ENCODE results near the gene NR5A2. TPM values are rescaled to one million over a fixed set of nuclear protein-coding genes. Genes with fewer than 3 reads are reported as not detected.

Gene NR5A2
- total RNA-seq, 1 experiment from 2014 or later, result 4.7 TPM

DNA sequence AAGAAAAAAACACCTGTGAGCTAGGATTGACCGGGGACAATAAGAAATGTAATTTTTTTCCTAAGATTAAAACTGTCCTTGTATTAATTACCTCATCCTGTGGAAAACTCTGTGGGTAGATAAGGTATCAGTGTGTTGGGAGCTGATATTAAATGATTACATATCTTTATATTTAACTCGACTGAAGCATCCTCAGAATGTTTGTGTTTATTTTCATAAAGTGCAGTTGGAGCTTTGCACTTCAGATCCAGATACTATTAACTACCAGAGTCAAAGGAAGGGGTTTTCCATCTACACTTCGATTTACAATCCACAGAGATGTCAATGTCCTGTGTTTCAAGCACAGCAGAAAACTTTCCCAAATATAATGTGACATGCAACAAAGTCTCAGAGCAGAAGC is 164.5 kb downstream of the NR5A2 start:
- WGBS (ENCODE audit: extremely low coverage, insufficient read length, low lambda C conversion rate), result no CpG with 5 or more reads among the region's 3 CpGs
- no peaks in the 10 kb centered on the region for H3K27me3 Mint-ChIP-seq (ENCODE audit: low read depth)
- Histone ChIP-seq H4K91ac (ENCODE audit: insufficient read length, low read depth, low read length) (no peak overlapping the region), H3K4me1 (ENCODE audit: insufficient read depth, low read length) (no peaks in the 10 kb centered on the region), H3K79me2 (ENCODE audit: insufficient read depth, low read length) (no peaks in the 10 kb centered on the region), H3T11ph (ENCODE audit: low read length) (no peak overlapping the region), H3K56ac (ENCODE audit: insufficient read length, low read depth, low read length) (no peak overlapping the region), H3K18ac (ENCODE audit: insufficient read length, low read depth, low read length) (no peak overlapping the region), H3K4me2 (ENCODE audit: insufficient read depth, insufficient read length, low read length) (no peak overlapping the region), H2BK20ac (ENCODE audit: low read depth, low read length, poor library complexity, severe bottlenecking) (no peak overlapping the region), H4K8ac (replicated peaks; ENCODE audit: insufficient read length, low read depth, low read length) (no peak overlapping the region), H4K20me1 (ENCODE audit: control insufficient read depth, insufficient read depth, insufficient read length) (no peaks in the 10 kb centered on the region), H3K4ac (ENCODE audit: low read depth, low read length) (no peak overlapping the region), H3K27ac (ENCODE audit: insufficient read length, low read depth, low read length) (no peak overlapping the region), H2BK15ac (ENCODE audit: low read depth, low read length) (no peak overlapping the region), H2AFZ (ENCODE audit: low read length) (no peak overlapping the region), H2AK5ac (ENCODE audit: insufficient read length, low read length) (no peak overlapping the region), H4K5ac (ENCODE audit: insufficient read length, low read depth, low read length) (no peak overlapping the region), H3K27me3 (ENCODE audit: insufficient read depth, low read length) (no peaks in the 10 kb centered on the region), H3K9me3 (ENCODE audit: control insufficient read depth, low read depth, low read length) (no peaks in the 10 kb centered on the region), H2BK5ac (ENCODE audit: insufficient read length, low read length) (no peak overlapping the region), H2BK12ac (ENCODE audit: insufficient read length, low read depth, low read length) (no peak overlapping the region), H3K79me1 (ENCODE audit: insufficient read depth, low read depth, low read length, poor library complexity, severe bottlenecking) (no peaks in the 10 kb centered on the region), H2BK120ac (ENCODE audit: low read depth, low read length, poor library complexity, severe bottlenecking) (no peak overlapping the region), H3K23ac (ENCODE audit: insufficient read length, low read depth, low read length) (no peak overlapping the region), H3K23me2 (ENCODE audit: insufficient read length, low read depth, low read length, poor library complexity, severe bottlenecking) (no peaks in the 10 kb centered on the region), H3K9ac (ENCODE audit: extremely low read depth, insufficient read length, low read length) (no peak overlapping the region), H3K14ac (ENCODE audit: insufficient read depth, low read length) (no peak overlapping the region)
- H3K36me3 Mint-ChIP-seq (ENCODE audit: insufficient read depth in 1 of 3, low read depth in 3 of 3), result peaks cover 0 to 4% (median 2%) of the 10 kb centered on the region in 3 experiments; a peak in 2 of 7 replicates
- no peaks in the 10 kb centered on the region for H3K4me1 Mint-ChIP-seq
- TF ChIP-seq, protein P1, sequence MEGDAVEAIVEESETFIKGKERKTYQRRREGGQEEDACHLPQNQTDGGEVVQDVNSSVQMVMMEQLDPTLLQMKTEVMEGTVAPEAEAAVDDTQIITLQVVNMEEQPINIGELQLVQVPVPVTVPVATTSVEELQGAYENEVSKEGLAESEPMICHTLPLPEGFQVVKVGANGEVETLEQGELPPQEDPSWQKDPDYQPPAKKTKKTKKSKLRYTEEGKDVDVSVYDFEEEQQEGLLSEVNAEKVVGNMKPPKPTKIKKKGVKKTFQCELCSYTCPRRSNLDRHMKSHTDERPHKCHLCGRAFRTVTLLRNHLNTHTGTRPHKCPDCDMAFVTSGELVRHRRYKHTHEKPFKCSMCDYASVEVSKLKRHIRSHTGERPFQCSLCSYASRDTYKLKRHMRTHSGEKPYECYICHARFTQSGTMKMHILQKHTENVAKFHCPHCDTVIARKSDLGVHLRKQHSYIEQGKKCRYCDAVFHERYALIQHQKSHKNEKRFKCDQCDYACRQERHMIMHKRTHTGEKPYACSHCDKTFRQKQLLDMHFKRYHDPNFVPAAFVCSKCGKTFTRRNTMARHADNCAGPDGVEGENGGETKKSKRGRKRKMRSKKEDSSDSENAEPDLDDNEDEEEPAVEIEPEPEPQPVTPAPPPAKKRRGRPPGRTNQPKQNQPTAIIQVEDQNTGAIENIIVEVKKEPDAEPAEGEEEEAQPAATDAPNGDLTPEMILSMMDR (conservative IDR thresholded peaks at IDR 0.05), result no peak
- no peak overlapping the region for H3K27ac Mint-ChIP-seq
- no peak overlapping the region for H3K4me3 Mint-ChIP-seq
- H3K9me3 Mint-ChIP-seq, result peaks cover 0 to 9% of the 10 kb centered on the region in 2 experiments; a peak in 1 of 5 replicates
- no peak for DNase-seq

Measured in H9 (cell line).